ENCODE data around the gene MTAP.

DNA sequence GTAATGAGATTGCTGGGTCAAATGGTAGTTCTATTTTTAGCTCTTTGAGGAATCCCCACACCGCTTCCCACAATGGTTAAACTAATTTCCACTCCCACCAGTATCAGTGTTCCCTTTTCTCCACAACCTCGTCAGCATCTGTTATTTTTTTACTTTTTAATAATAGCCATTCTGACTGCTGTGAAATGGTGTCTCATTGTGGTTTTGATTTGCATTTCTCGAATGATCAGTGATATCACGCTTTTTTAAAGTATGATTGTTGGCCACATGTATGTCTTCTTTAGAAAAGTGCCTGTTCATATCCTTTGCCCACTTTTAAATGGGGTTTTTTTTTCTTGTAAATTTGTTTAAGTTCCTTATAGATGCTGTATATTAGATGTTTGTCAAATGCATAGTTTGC lies 73.5 kb downstream of the MTAP start:
- TF ChIP-seq ZNF564 (CRISPR knock-in tag; IDR thresholded peaks at IDR 0.05) (no peak), PHF8 (CRISPR knock-in tag; IDR thresholded peaks at IDR 0.05) (no peak)
- TF ChIP-seq, protein P1, sequence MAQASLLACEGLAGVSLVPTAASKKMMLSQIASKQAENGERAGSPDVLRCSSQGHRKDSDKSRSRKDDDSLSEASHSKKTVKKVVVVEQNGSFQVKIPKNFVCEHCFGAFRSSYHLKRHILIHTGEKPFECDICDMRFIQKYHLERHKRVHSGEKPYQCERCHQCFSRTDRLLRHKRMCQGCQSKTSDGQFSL (CRISPR knock-in tag; IDR thresholded peaks at IDR 0.05), result no peak
